Glutamatergic neuron (in vitro differentiated cells): ENCODE results near the gene MRPL11. TPM values are rescaled to one million over a fixed set of nuclear protein-coding genes. Genes with fewer than 3 reads are reported as not detected.

ENCODE experiments used
- DNase-seq: peaks from one replicate; pipeline ENCODE4 v3.0.0; 2022
- H3K27ac Mint-ChIP-seq: one replicate; pipeline ENCODE4 v1.8.0; 2020; ENCODE audit warnings: mild to moderate bottlenecking, mixed read lengths, inconsistent platforms; ENCODE audit not compliant: unreplicated experiment
- H3K27me3 Mint-ChIP-seq: one replicate; pipeline ENCODE4 v1.8.0; 2020; ENCODE audit warnings: mild to moderate bottlenecking, moderate library complexity, mixed read lengths, inconsistent platforms; ENCODE audit not compliant: unreplicated experiment
- H3K36me3 Mint-ChIP-seq: one replicate; pipeline ENCODE4 v1.8.0; 2020; ENCODE audit warnings: mild to moderate bottlenecking, mixed read lengths, inconsistent platforms; ENCODE audit not compliant: unreplicated experiment
- H3K4me1 Mint-ChIP-seq: one replicate; pipeline ENCODE4 v1.8.0; 2020; ENCODE audit warnings: mild to moderate bottlenecking, low read depth, mixed read lengths, inconsistent platforms; ENCODE audit not compliant: unreplicated experiment
- H3K4me3 Mint-ChIP-seq: one replicate; pipeline ENCODE4 v1.8.0; 2020; ENCODE audit warnings: mild to moderate bottlenecking, mixed read lengths, inconsistent platforms; ENCODE audit not compliant: unreplicated experiment
- H3K9me3 Mint-ChIP-seq: one replicate; pipeline ENCODE4 v1.8.0; 2020; ENCODE audit warnings: mild to moderate bottlenecking, moderate library complexity, mixed read lengths, inconsistent platforms; ENCODE audit not compliant: unreplicated experiment
- CTCF ChIP-seq: fragments of 200-600 bp; sonication (generic); IDR thresholded peaks from one replicate; pipeline ENCODE4 v1.5.0; 2021; ENCODE audit not compliant: partially characterized antibody, unreplicated experiment
- total RNA-seq: library from RNA; stranded (reverse); fragmentation: NEBNext Ultra II Directional; extraction: Animal tissue kit (Norgen Biotek cat#: 25700); gene quantifications from one replicate; pipeline ENCODE4 v1.2.1, GENCODE V29; 2021; ENCODE audit not compliant: unreplicated experiment

Gene MRPL11
- total RNA-seq, 1 donor from 2014 or later, result 27.5 TPM

DNA sequence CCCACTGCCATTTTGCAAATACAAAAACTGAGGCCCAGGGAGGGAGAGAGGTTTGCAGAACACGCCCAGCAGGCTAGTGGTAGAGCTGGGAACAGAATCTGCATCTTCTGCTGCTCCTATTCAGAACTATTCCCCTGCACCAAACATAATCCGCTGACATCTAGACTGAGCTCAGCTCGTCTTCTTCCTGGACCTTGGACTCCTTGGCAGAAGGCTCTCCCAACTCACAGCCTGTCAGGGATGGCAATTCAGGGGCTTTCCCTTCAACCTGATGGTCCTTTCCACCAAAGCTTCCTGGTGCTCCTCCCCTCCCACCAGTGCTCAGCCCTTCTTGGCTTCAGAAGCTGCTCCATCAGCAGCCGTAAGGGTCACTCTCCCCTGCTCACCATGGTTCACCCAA, 27.3 kb downstream of the MRPL11 start:
- no peaks in the 10 kb centered on the region for H3K36me3 Mint-ChIP-seq
- H3K4me1 Mint-ChIP-seq, result peaks cover 5% of the 10 kb centered on the region
- H3K4me3 Mint-ChIP-seq, result no peak overlapping the region
- TF ChIP-seq CTCF, result no peak
- no peak overlapping the region for H3K27ac Mint-ChIP-seq
- peaks cover 9% of the 10 kb centered on the region for H3K9me3 Mint-ChIP-seq
- H3K27me3 Mint-ChIP-seq, result peaks cover 8% of the 10 kb centered on the region
- DNase-seq, result no peak

GRCh38 chr11:66410191-66410590, 28.5 kb downstream of the MRPL11 start:
- no peak for DNase-seq
- Mint-ChIP-seq H3K27me3 (peaks cover 8% of the 10 kb centered on the region), H3K4me3 (no peak overlapping the region), H3K36me3 (no peaks in the 10 kb centered on the region), H3K4me1 (peaks cover 5% of the 10 kb centered on the region), H3K9me3 (peaks cover 11% of the 10 kb centered on the region), H3K27ac (no peak overlapping the region)
- TF ChIP-seq CTCF, result no peak

- peaks cover 5% of the 10 kb centered on the region for H3K4me1 Mint-ChIP-seq
- H3K4me3 Mint-ChIP-seq, result peak overlapping the region; percentile 30
Measured at GRCh38 chr11:66409226-66409625, 29.4 kb downstream of the MRPL11 start.

DNA sequence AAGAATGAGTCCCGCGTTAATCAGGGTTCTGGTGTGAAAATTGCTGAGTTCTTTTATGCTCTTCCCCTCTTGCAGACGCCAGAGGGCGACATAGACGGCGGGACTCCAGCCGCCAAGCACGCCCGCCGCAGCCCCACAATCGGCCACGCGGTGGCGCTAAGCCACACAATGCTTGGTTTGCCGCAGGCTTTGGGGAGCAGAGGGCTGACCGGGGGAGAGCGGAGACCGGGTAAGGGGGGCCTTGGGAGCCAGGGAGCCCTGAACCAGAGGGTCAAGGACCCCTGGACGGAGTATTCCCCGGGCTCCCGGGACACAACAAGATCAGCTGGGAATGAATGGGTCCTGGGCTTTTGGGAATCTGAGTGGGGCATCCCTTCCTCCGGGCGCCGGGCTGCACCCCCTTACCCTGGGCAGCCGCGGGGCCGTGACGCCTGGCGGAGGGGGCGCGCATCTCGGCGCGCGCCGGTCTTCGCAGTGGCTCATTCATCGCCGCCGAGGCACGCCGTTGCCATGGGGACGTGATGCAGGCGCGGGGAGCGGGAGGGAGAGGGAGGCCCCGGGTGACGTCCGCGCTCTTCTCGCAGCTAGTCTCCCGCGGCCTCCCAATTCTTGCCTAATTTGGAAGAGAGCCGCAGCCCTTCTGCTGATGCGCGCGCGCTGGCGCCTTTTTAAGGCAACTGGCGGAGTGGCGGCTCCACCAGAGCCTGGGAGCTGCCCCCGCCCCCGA, 30.0 kb downstream of the MRPL11 start:
- H3K9me3 Mint-ChIP-seq, result peaks cover 7% of the 10 kb centered on the region
- peaks cover 3% of the 10 kb centered on the region for H3K27me3 Mint-ChIP-seq
- TF ChIP-seq CTCF, result peak; percentile 100

More at GRCh38 chr11:66409226-66409625, 29.4 kb downstream of the MRPL11 start:
- Mint-ChIP-seq H3K9me3 (peaks cover 7% of the 10 kb centered on the region), H3K27me3 (peaks cover 4% of the 10 kb centered on the region), H3K36me3 (no peaks in the 10 kb centered on the region), H3K27ac (no peak overlapping the region)
- TF ChIP-seq CTCF, result no peak
- DNase-seq, result no peak

GRCh38 chr11:66407651-66408050, 31.0 kb downstream of the MRPL11 start:
- Mint-ChIP-seq H3K4me3 (no peak overlapping the region), H3K36me3 (no peaks in the 10 kb centered on the region), H3K27ac (no peak overlapping the region), H3K4me1 (peaks cover 5% of the 10 kb centered on the region), H3K27me3 (peaks cover 1% of the 10 kb centered on the region), H3K9me3 (peaks cover 5% of the 10 kb centered on the region)
- no peak for TF ChIP-seq CTCF
- no peak for DNase-seq

More for the DNA sequence above, 30.0 kb downstream of the MRPL11 start:
- peak; percentile 94 for DNase-seq
- Mint-ChIP-seq H3K4me3 (peak overlapping the region; percentile 82), H3K27ac (no peak overlapping the region), H3K36me3 (no peaks in the 10 kb centered on the region), H3K4me1 (peaks cover 5% of the 10 kb centered on the region)
